GM12878 (cell line): ENCODE results near the gene CKAP5. TPM values are rescaled to one million over a fixed set of nuclear protein-coding genes. Genes with fewer than 3 reads are reported as not detected.
A peak's percentile ranks its signal among the peaks of the same experiment; 100 is the strongest.

ENCODE experiments used
- ATAC-seq: fragments of 200-7000 bp; cut with Tn5 transposase; 3 replicates; pipeline ENCODE4 v1.9.1; 2020; ENCODE audit warnings: mild to moderate bottlenecking, moderate library complexity
- BruUV-seq: library from RNA; stranded (reverse); fragments of 400-500 nt; replicated peaks from 2 replicates; lab custom pipeline; 2021; lab: Mats Ljungman, UMichigan
- CTCF ChIA-PET: fragments of 300-600 bp; sonication (Branson Sonifier 250); formaldehyde crosslinking; extraction: SDS; loops from one replicate; lab custom pipeline; 2021; ENCODE audit warnings: inconsistent platforms; lab: Yijun Ruan, JAX
- POLR2A ChIA-PET: fragments of 350-600 bp; formaldehyde crosslinking; extraction: SDS; loops from one replicate; lab custom pipeline; 2021; ENCODE audit warnings: inconsistent platforms; lab: Charles Lee
- RAD21 ChIA-PET: fragments of 300-600 bp; sonication (Branson Sonifier 250); formaldehyde crosslinking; loops from one replicate; lab custom pipeline; 2023; ENCODE audit warnings: antibody characterized with exemption; ENCODE audit not compliant: unreplicated experiment; lab: Charles Lee
- SMC1A ChIA-PET: fragments of 300-600 bp; sonication (Branson Sonifier 250); formaldehyde crosslinking; loops from one replicate; lab custom pipeline; 2023; ENCODE audit not compliant: unreplicated experiment, uncharacterized antibody; lab: Charles Lee
- DNase-seq: peaks from one replicate; pipeline ENCODE4 v3.0.0-alpha.2; 2011; ENCODE audit warnings: low read depth, low spot score
- FAIRE-seq: peaks from 3 replicates; lab custom pipeline; 2011; peaks lifted over from hg19 to GRCh38; lab: Jason Lieb, UNC
- H2AFZ ChIP-seq: 2 replicates; pipeline ENCODE4 v1.6.0; 2011; ENCODE audit warnings: low read depth, low read length, control low read depth; ENCODE audit not compliant: control insufficient read depth
- H3K27ac ChIP-seq: 2 replicates; pipeline ENCODE4 v1.5.1; 2011; ENCODE audit warnings: control low read depth; ENCODE audit not compliant: control insufficient read depth, insufficient read depth
- H3K27me3 ChIP-seq, 2 experiments: replicated peaks in 1 of 2; 2 replicates each; pipeline versions ENCODE4 v1.6.0 to v1.6.1; 2011; ENCODE audit warnings: low read length in 1 of 2; ENCODE audit not compliant: control insufficient read depth in 2 of 2, insufficient read depth in 2 of 2
- H3K36me3 ChIP-seq, 2 experiments: 2 replicates each; pipeline ENCODE4 v1.5.1; 2011; ENCODE audit warnings: low read length in 1 of 2; ENCODE audit not compliant: control insufficient read depth in 2 of 2, insufficient read depth in 2 of 2
- H3K4me1 ChIP-seq: 2 replicates; pipeline ENCODE4 v1.6.1; 2011; ENCODE audit warnings: mild to moderate bottlenecking, low read length, moderate library complexity, mixed read lengths; ENCODE audit not compliant: control insufficient read depth, insufficient read depth
- H3K4me2 ChIP-seq: 2 replicates; pipeline ENCODE4 v1.6.0; 2011; ENCODE audit warnings: control low read depth; ENCODE audit not compliant: control insufficient read depth, insufficient read depth
- H3K4me3 ChIP-seq: fragments of 200-600 bp; sonication (generic); 2 replicates; pipeline ENCODE4 v1.5.1; 2016
- H3K79me2 ChIP-seq: 2 replicates; pipeline ENCODE4 v1.6.0; 2011; ENCODE audit warnings: low read length; ENCODE audit not compliant: control insufficient read depth, insufficient read depth
- H3K9ac ChIP-seq: 2 replicates; pipeline ENCODE4 v1.8.0; 2011; ENCODE audit warnings: low read length, control low read depth, mixed read lengths; ENCODE audit not compliant: control insufficient read depth, insufficient read depth
- H3K9me3 ChIP-seq: replicated peaks from 3 replicates; pipeline ENCODE4 v1.5.1; 2011; ENCODE audit warnings: mild to moderate bottlenecking, low read length; ENCODE audit not compliant: control insufficient read depth, insufficient read depth
- H4K20me1 ChIP-seq: 2 replicates; pipeline ENCODE4 v1.6.0; 2011; ENCODE audit not compliant: control insufficient read depth, insufficient read depth
- ATF7 ChIP-seq: fragments of 450-650 bp; IDR thresholded peaks from 2 replicates; pipeline ENCODE4 v1.6.1; 2016; ENCODE audit warnings: low read depth, mild to moderate bottlenecking
- BCL3 ChIP-seq: IDR thresholded peaks from 2 replicates; pipeline ENCODE4 v1.6.1; 2011; ENCODE audit warnings: borderline replicate concordance, low read depth, mild to moderate bottlenecking, moderate library complexity, low read length; ENCODE audit not compliant: insufficient read depth, poor library complexity, severe bottlenecking
- BRCA1 ChIP-seq: IDR thresholded peaks from 2 replicates; pipeline ENCODE4 v1.6.1; 2011; ENCODE audit warnings: low read depth, low read length, improper control_type of control experiment
- EP300 ChIP-seq, 2 experiments: fragments of 150-350 bp in 1 of 2; IDR thresholded peaks; 2 replicates each; pipeline ENCODE4 v1.6.1; 2011 to 2012; ENCODE audit warnings: low read depth in 2 of 2, low read length in 2 of 2, borderline replicate concordance in 1 of 2, improper control_type of control experiment in 1 of 2, inconsistent platforms in 1 of 2; ENCODE audit not compliant: control insufficient read depth in 1 of 2
- HDAC2 ChIP-seq: fragments of 200-600 bp; sonication (generic); IDR thresholded peaks from 2 replicates; pipeline ENCODE4 v1.6.1; 2017
- MTA3 ChIP-seq: IDR thresholded peaks from 2 replicates; pipeline ENCODE4 v1.6.1; 2012; ENCODE audit warnings: low read length, inconsistent platforms, borderline replicate concordance
- MYC ChIP-seq: IDR thresholded peaks from 2 replicates; pipeline ENCODE4 v1.6.1; 2011; ENCODE audit warnings: mild to moderate bottlenecking, low read length, moderate library complexity, inconsistent platforms; ENCODE audit not compliant: insufficient read depth, insufficient replicate concordance, insufficient read length, severe bottlenecking
- NFXL1 ChIP-seq: fragments of 450-650 bp; IDR thresholded peaks from 2 replicates; pipeline ENCODE4 v1.6.1; 2017; ENCODE audit warnings: antibody characterized with exemption, mild to moderate bottlenecking, borderline replicate concordance
- NFYB ChIP-seq: IDR thresholded peaks from 2 replicates; pipeline ENCODE4 v1.6.1; 2011; ENCODE audit warnings: low read depth, mild to moderate bottlenecking, low read length, improper control_type of control experiment, moderate library complexity; ENCODE audit not compliant: insufficient read depth
- PBX3 ChIP-seq: IDR thresholded peaks from 2 replicates; pipeline ENCODE4 v1.6.1; 2011; ENCODE audit warnings: mild to moderate bottlenecking, low read depth, low read length, moderate library complexity; ENCODE audit not compliant: insufficient replicate concordance
- RELA ChIP-seq: fragments of 450-650 bp; IDR thresholded peaks from 2 replicates; pipeline ENCODE4 v1.8.0; 2014; ENCODE audit warnings: borderline replicate concordance; ENCODE audit not compliant: partially characterized antibody
- REST ChIP-seq: IDR thresholded peaks from 2 replicates; pipeline ENCODE4 v1.6.1; 2012; ENCODE audit warnings: mild to moderate bottlenecking, low read depth, low read length
- SMAD5 ChIP-seq: IDR thresholded peaks from 2 replicates; pipeline ENCODE4 v1.6.1; 2016; ENCODE audit warnings: antibody characterized with exemption, low read depth
- SMC3 ChIP-seq: IDR thresholded peaks from 2 replicates; pipeline ENCODE4 v1.6.1; 2011; ENCODE audit warnings: low read length, improper control_type of control experiment, borderline replicate concordance
- SREBF1 ChIP-seq: IDR thresholded peaks from 2 replicates; pipeline ENCODE4 v1.6.1; 2012; ENCODE audit warnings: mild to moderate bottlenecking, low read length
- SRF ChIP-seq, 2 experiments: IDR thresholded peaks; 2 replicates each; pipeline ENCODE4 v1.6.1; 2011; ENCODE audit warnings: low read depth in 2 of 2, low read length in 2 of 2, mild to moderate bottlenecking in 1 of 2, moderate library complexity in 1 of 2
- WGBS: methylation state at CpG from one replicate; pipeline ENCODE4 v1.1.6; 2016; ENCODE audit warnings: low lambda C conversion rate; ENCODE audit not compliant: insufficient replicate concordance, insufficient coverage; ENCODE audit errors: missing lambda C conversion rate; 5-methylcytosine and 5-hydroxymethylcytosine counted together
- in situ Hi-C: fragments of 300-500 bp; cut with MboI; formaldehyde crosslinking; loops from 9 replicates; pipeline ENCODE4 v1.14.3; 2018; ENCODE audit warnings: mixed read lengths
- intact Hi-C: fragments of 100-400 bp; cut with micrococcal nuclease; formaldehyde crosslinking; loops from one replicate; pipeline ENCODE4 v1.14.2; 2022; ENCODE audit not compliant: unreplicated experiment
- polyA plus RNA-seq, 11 experiments: library from polyadenylated mRNA; depleted of rRNA in 4 of 11; unstranded in 6 of 11; stranded (reverse) in 5 of 11; fragments of >200 nt; fragmentation: Nextera tagmentation in 4 of 11; fragmentation: Illumina TruSeq in 1 of 11; extraction: Ambion mirVana in 4 of 11; extraction: Trizol in 1 of 11; gene quantifications; 1 replicate in 1 of 11; 2 replicates in 10 of 11; pipeline versions ENCODE4 v1.2.1 to v1.2.3, GENCODE V29; 2011 to 2016; ENCODE audit warnings: inconsistent platforms in 2 of 11, missing spikeins in 2 of 11, low read depth in 1 of 11
- total RNA-seq, 4 experiments: library from RNA; depleted of rRNA in 3 of 4; stranded (reverse); fragments of >200 nt in 3 of 4; fragmentation: Illumina TruSeq in 1 of 4; extraction: Trizol in 1 of 4; gene quantifications; 2 replicates each; pipeline versions ENCODE4 v1.2.1 to v1.2.3, GENCODE V29; 2013 to 2021

The CKAP5 gene
- total and polyA plus RNA-seq, 10 of the 15 experiments (the other 5 are each of a cell fraction or from before 2014, with no cell fraction given), result 20.1 to 161 (median 79.8) TPM

GRCh38 chr11:46889689-46890475 lies 43.8 kb upstream of the CKAP5 start:
- ChIA-PET POLR2A (no interaction called here), RAD21 (interaction anchor here (1.0 to 4.3 kb wide), 3 partner anchors 30 to 267 kb away, joined by 3 to 29 read pairs (median 5); no protein-coding TSS in a partner anchor), CTCF (interaction anchor here (0.8 to 4.9 kb wide), 4 partner anchors 10 to 273 kb away, joined by 3 to 63 read pairs (median 4); no protein-coding TSS in a partner anchor), SMC1A (interaction anchor here (5.8 kb wide), 1 partner anchor 264 kb away, joined by 44 read pairs; no protein-coding TSS in a partner anchor)
- peak; percentile 95 for ATAC-seq
- 46% methylated on average over 22 of the region's 23 CpGs for WGBS
- H3K27me3 ChIP-seq, result no peaks in the 10 kb centered on the region; a peak in 1 of 4 replicates
- no peaks in the 10 kb centered on the region for H3K9me3 ChIP-seq
- no peaks in the 10 kb centered on the region for H4K20me1 ChIP-seq
- H3K4me1 ChIP-seq, result no peaks in the 10 kb centered on the region
- intact Hi-C loops, result loop anchor here (1.0 to 10.0 kb wide), 4 partner anchors 30 to 565 kb away; no protein-coding TSS in a partner anchor
- H2AFZ ChIP-seq, result no peak overlapping the region; the same call in 1 of the 2 replicates
- no peak overlapping the region for H3K9ac ChIP-seq
- no TSS peak for BruUV-seq
- no peak overlapping the region for H3K27ac ChIP-seq
- no peaks in the 10 kb centered on the region for H3K36me3 ChIP-seq
- no peak overlapping the region for H3K4me3 ChIP-seq
- no peaks in the 10 kb centered on the region for H3K79me2 ChIP-seq
- no peak overlapping the region for H3K4me2 ChIP-seq
- FAIRE-seq, result peak; percentile 96
- peak; percentile 32 for DNase-seq
- in situ Hi-C loops, result loop anchor here (5.0 kb wide), 1 partner anchor 272 kb away; no protein-coding TSS in a partner anchor
- TF ChIP-seq BRCA1 (no peak), MTA3 (no peak), NFXL1 (no peak), NFYB (no peak), SRF (IDR thresholded peaks at IDR 0.05; ENCODE audit: low read depth in 2 of 2, low read length in 2 of 2) (no peak), SREBF1 (no peak), PBX3 (no peak), RELA (peak; percentile 38), REST (no peak), SMC3 (peak; percentile 97), BCL3 (no peak), SMAD5 (no peak), HDAC2 (no peak), MYC (no peak), EP300 (IDR thresholded peaks at IDR 0.05; ENCODE audit: borderline replicate concordance in 1 of 2, control insufficient read depth in 1 of 2, low read depth in 2 of 2, low read length in 2 of 2) (no peak), ATF7 (no peak)
